GM21367 (cell line): ENCODE results near the gene GRAP2.

ENCODE experiments used
- ATAC-seq: cut with Tn5 transposase; IDR thresholded peaks from one replicate; pipeline ENCODE4 v1.9.1; 2021; ENCODE audit not compliant: unreplicated experiment

The GRAP2 gene

DNA sequence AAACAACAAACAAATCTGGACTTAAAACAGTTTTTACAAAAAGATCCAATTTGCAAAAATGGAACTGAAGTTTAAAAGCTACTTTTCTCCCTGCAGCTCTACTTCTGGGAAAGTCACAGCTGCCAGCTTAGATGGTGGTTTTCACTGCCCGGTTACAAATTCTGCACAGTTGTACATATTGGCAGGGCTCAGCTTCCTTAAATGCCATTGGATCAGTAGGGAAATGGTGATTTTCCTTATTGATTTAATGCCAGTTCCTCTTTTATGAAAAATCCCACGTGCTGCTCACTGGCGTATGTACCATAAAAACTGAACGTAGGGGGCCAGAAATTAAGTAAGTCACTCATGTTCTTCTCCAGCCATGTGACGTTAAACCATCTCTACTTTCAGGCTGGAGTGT lies 22.8 kb downstream of the GRAP2 start:
- ATAC-seq = no peak

DNA sequence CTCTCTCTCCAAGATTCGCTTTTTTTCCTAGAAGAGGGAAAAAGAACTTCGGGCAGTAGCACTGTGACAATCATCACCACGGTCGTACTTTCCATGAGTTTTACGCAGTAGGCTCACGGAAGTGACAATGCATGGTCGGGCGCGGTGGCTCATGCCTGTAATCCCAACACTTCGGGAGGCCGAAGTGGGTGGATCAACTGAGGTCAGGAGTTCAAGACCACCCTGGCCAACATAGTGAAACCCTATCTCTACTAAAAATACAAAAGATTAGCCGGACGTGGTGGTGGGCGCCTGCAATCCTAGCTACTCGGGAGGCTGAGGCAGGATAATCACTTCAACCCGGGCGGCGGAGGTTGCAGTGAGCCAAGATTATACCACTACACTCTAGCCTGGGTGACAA lies 23.4 kb downstream of the GRAP2 start:
- no peak for ATAC-seq

GRCh38 chr22:39925273-39925672 lies 24.4 kb downstream of the GRAP2 start:
- ATAC-seq = no peak

DNA sequence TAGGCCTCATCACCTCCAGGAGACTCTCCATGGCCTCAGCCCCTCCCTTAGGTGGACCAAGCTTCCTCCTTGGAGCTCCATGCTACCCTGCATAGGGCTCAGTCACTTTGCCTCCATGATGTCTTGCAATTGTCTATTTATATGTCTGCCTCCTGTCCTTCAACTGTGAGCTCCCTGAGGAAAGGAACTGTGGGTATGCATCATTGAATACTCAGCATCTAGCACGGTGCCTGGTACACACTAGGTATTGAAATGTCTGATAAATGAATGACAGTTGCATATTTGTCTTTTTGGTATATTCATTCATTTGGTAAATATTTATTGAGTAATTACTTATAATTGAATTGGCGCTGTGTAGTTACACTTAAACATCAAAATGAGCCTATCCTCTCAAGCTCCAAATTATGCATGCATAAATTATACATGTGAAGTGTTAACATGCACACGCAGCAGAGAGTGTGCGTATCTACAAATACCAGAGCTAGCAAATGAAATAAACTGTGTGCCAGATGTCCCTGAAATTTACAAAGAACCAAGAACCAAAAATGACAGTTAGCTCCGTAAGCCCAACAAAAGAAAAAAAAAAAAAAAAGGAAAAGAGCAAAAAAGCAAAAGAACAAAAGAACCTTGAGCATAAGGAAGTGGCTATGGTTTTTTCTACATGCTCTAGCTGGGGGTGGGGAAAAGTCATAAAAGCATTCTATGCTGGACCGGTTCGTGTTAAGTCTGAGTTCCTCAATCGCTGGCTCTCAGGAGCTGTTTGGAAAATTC lies 25.2 kb downstream of the GRAP2 start:
- ATAC-seq = no peak

DNA sequence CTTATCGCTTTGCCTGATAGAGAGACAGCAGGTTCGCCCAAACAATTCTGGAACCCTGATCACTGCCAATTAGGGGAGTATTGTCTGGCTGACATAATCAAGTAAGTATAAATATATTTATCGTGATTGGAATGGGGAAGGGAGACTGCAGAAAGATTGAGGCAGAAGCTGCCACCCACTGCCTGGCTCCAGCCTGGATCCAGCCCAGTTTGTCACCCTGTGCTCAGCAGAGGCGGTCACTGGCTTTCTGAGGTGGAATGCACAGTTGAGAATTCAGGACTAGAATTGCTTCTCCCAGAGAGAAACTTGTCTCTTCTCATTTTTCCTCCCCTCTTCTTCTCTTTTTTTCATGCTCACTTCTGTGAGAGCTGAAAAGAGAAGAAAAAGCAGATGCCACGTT lies 25.9 kb downstream of the GRAP2 start:
- ATAC-seq = no peak

GRCh38 chr22:39927544-39927943 lies 26.7 kb downstream of the GRAP2 start:
- ATAC-seq = no peak

GRCh38 chr22:39928536-39929520 lies 27.9 kb downstream of the GRAP2 start:
- no peak for ATAC-seq

DNA sequence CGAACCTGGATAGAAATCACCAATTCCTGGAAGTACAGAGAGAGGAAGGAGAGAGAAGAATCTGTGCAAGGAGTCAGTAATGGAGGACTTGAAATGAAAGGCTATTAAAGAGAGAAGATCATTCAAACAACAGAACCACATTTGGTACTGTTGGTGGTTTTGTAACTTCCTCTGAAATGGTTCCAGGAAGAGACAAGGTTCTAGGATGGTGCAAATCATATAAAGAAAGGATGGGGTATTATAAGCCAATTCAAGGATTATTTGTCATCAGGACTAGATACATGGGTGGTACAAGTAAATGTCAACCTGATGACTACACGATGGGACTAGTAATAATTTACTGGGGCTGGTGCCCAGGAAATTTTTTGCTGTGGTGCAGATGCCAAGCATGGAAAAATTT lies 30.4 kb downstream of the GRAP2 start:
- no peak for ATAC-seq

- ATAC-seq = no peak
Measured at GRCh38 chr22:39932166-39932565, 31.3 kb downstream of the GRAP2 start.

GRCh38 chr22:39932918-39933649 lies 32.2 kb downstream of the GRAP2 start:
- ATAC-seq = no peak

DNA sequence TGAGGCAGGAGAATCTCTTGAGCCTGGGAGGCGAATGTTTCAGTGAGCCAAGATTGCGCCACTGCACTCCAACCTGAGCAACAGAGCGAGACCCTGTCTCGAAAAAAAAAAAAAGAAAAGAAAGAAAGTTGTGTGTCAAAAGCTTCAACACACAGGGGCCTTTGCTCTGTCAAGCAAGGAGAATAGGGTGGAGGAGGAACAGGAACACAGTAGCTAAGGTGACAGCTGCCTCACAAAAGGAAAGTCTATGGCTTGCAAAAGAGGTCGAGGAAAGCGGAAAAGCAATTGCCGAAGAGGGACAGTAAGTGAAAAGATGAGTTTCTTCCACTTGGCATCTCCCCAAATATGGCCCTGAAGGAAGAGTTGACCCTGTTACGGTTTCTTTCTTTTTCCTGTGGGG lies 32.9 kb downstream of the GRAP2 start:
- ATAC-seq = no peak

- no peak for ATAC-seq
Measured at GRCh38 chr22:39935116-39935515, 34.2 kb downstream of the GRAP2 start.

- ATAC-seq = no peak
Measured at GRCh38 chr22:39935612-39936011, 34.7 kb downstream of the GRAP2 start.

DNA sequence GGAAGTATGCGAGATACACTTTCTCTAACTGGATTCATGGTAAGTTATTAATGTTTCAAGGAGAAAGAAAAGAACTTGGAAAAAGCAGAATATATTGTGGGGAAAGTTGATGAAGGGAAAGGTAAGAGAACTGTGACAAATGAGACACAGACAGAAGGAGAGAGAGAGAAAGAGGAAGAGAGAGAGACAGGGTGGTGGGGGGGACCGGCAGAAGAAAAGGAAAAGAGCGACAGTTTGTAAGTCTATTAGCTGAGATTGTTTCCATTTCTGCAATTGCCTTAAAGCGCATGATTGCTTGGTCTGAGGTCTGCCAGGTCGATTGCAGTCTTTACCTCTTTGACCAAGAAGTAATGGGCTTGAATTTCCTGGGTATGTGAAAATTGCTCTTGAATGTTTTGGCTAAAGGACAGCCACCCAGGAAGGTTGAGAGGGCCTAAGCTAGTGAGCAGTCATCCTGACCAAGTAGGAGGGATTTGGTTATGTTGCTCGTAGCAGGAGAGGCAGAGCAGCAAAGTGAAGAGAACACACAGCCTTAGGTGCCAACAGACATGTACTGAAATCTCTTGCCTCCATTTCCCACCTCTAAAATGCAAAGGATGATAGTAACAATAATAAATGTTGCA lies 35.8 kb downstream of the GRAP2 start:
- no peak for ATAC-seq

DNA sequence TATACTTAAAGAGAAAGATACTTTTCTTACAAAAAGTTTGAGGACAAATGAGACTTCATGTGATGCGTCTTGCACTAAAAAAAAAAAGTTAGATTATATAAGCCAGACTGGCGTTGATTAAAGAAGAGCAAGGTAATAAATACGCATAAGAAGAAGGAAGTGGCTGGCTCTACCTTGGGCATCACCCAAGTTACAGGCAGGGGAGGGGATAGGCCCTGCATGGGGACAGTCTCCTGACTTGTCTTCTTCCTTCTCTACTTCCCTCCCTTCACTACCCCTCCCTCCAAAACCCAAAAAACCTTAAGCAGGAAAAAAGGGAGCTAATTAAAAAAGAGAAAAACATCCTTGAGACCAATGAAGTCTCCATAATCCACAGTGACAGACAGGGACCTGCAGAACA lies 37.0 kb downstream of the GRAP2 start:
- no peak for ATAC-seq

DNA sequence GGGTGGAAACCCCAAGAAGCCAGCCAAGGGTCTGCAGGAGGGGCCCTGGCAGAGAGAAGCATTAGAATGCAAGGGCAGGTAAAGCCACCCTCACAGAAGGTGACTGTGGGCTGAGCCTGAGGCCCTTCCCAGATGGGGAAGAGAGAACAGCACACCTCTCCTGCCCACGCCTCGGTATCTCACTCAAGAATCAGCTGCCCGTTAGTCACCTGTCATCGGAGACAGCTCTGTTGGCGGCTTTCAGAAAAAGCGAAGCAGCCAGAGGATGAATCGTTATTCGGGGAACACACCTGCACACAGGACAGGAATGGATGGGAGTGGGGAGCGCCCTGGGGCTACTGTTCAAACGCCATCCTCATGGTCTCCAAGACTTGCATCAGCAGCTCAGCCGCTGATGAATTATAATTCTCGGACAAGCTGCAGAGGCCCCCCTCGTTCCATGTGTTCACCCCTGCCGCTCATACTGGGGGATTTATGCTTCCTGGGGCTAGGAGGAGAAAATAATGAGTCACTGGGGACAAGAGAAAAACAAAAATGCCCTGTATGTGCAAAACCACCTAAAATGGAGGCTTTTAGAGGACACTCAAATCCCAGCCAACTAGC lies 37.7 kb downstream of the GRAP2 start:
- no peak for ATAC-seq

DNA sequence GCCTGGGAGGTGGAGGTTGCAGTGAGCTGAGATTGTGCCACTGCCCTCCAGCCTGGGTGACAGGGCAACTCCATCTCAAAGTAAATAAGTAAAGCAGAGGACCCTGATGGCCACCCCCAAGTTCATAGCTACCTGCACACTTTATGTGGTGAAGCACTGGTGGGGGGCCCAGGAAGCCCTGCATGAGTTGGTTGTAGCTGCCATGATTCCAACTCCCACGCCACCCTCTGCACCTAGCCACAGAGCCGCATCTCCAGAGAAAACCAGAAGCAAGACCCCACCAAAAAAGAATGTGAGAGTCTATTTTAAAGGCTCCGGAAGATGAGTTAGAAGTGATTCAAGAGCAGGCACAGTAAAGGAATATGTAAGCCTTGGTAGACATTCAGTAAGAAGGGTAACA lies 38.9 kb downstream of the GRAP2 start:
- ATAC-seq = no peak

DNA sequence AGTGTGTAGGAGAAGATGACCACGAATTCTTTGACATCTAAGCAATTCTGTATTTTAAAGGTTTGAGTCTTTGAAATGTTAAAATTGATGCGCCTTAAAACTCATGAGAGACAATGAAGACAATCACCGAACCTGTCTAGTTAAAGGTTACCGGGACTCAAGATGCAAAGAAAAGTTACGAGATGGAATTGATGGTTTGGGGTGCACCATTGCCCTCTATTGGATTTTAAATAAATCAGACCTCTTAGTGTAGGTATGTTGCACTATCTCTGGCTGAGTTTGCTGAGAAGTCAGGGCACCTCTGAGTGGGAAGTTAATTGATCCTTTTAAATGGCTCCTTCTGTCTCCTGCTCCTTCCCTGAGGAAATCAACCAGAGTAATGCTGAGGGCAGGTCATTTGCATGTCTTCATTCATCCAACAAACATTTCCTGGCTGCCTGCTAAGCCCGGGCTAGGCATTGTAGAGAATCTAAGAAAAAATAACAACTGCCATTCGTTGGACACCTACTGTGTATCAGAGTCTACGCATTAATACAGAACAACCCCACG lies 39.9 kb downstream of the GRAP2 start:
- no peak for ATAC-seq

- ATAC-seq = no peak
Measured at GRCh38 chr22:39941601-39942000, 40.7 kb downstream of the GRAP2 start.
